Cerebellar cortex (tissue), 1 donor: ENCODE data around the gene SH3RF3.
"Not testable (repeated sequence)": the region's sequence is repeated elsewhere in the genome, so short reads cannot be mapped to it uniquely, and the experiment has no call there.

ENCODE experiments used
- DNase-seq: peaks from one replicate; pipeline ENCODE4 v3.0.0-alpha.2; 2015; ENCODE audit warnings: low spot score

Gene SH3RF3

GRCh38 chr2:109118321-109118720 lies 10.7 kb upstream of the SH3RF3 start:
- DNase-seq, result no peak

- DNase-seq, result no peak
These were observed 8.8 kb upstream of the SH3RF3 start for GRCh38 chr2:109120166-109120565.

GRCh38 chr2:109120686-109121085 lies 8.3 kb upstream of the SH3RF3 start:
- DNase-seq, result not testable (repeated sequence)

GRCh38 chr2:109123586-109124201 lies 5.3 kb upstream of the SH3RF3 start:
- DNase-seq, result no peak

- no peak for DNase-seq
These were observed 3.9 kb upstream of the SH3RF3 start for GRCh38 chr2:109124982-109125592.

GRCh38 chr2:109125593-109126500 lies 3.2 kb upstream of the SH3RF3 start:
- DNase-seq, result no peak

- no peak for DNase-seq
These were observed 2.5 kb upstream of the SH3RF3 start for GRCh38 chr2:109126501-109126860.

- no peak for DNase-seq
These were observed 1.4 kb upstream of the SH3RF3 start for GRCh38 chr2:109127556-109127955.

- DNase-seq, result peak; percentile 39
These were observed 873 bp upstream of the SH3RF3 start for GRCh38 chr2:109128048-109128615.

- DNase-seq, result no peak
These were observed 433 bp downstream of the SH3RF3 start for GRCh38 chr2:109129356-109129920.

GRCh38 chr2:109129921-109130722 lies 1.1 kb downstream of the SH3RF3 start:
- DNase-seq, result no peak

GRCh38 chr2:109130723-109130995 lies 1.7 kb downstream of the SH3RF3 start:
- no peak for DNase-seq

GRCh38 chr2:109131777-109132176 lies 2.8 kb downstream of the SH3RF3 start:
- no peak for DNase-seq

- no peak for DNase-seq
These were observed 3.6 kb downstream of the SH3RF3 start for GRCh38 chr2:109132626-109133025.

GRCh38 chr2:109133746-109134145 lies 4.7 kb downstream of the SH3RF3 start:
- DNase-seq, result no peak

- DNase-seq, result no peak
These were observed 5.8 kb downstream of the SH3RF3 start for GRCh38 chr2:109134741-109135358.

- peak; percentile 19 for DNase-seq
These were observed 6.6 kb downstream of the SH3RF3 start for GRCh38 chr2:109135359-109136197.

GRCh38 chr2:109136542-109136941 lies 7.5 kb downstream of the SH3RF3 start:
- no peak for DNase-seq

GRCh38 chr2:109137616-109138015 lies 8.6 kb downstream of the SH3RF3 start:
- no peak for DNase-seq

GRCh38 chr2:109138449-109138848 lies 9.4 kb downstream of the SH3RF3 start:
- no peak for DNase-seq
